Esophagus squamous epithelium (tissue), 4 donors: ENCODE measurements around the gene UCHL3.

Experiments used
- POLR2A ChIP-seq, 4 donors: fragments of 450-650 bp; IDR thresholded peaks; one replicate each; pipeline ENCODE4 v1.6.1; 2017; ENCODE audit warnings: antibody characterized with exemption in 4 of 4, mild to moderate bottlenecking in 4 of 4, moderate library complexity in 3 of 4
- TF ChIP-seq, protein P1 (sequence below), 6 experiments: fragments of 450-650 bp in 4 of 6; fragments of 200-600 bp in 2 of 6; sonication (generic) in 2 of 6; IDR thresholded peaks; one replicate each; pipeline ENCODE4 v1.5.1; 2016 to 2019; ENCODE audit warnings: antibody characterized with exemption in 6 of 6, mild to moderate bottlenecking in 4 of 6, moderate library complexity in 4 of 6

DNA sequence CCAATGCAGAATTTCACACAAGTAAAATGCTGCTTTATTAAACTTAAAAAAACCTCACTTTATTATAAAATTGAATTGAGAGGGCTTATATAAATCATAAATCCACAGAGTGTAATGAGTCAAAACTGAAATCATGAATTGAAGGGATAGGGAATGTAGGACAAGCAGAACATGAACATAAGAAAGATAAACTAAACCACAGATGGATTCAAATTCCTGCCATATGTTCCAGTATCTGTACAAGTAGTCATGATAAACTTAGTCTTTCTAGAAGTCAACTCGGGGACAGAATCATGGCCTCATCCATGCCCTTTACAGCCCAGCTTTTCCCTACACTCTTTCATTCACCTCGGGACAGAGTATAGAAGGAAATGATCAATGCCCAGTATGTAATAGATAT lies 103.1 kb downstream of the UCHL3 start:
- no peak for TF ChIP-seq POLR2A (IDR thresholded peaks at IDR 0.05)
- TF ChIP-seq, protein P1, sequence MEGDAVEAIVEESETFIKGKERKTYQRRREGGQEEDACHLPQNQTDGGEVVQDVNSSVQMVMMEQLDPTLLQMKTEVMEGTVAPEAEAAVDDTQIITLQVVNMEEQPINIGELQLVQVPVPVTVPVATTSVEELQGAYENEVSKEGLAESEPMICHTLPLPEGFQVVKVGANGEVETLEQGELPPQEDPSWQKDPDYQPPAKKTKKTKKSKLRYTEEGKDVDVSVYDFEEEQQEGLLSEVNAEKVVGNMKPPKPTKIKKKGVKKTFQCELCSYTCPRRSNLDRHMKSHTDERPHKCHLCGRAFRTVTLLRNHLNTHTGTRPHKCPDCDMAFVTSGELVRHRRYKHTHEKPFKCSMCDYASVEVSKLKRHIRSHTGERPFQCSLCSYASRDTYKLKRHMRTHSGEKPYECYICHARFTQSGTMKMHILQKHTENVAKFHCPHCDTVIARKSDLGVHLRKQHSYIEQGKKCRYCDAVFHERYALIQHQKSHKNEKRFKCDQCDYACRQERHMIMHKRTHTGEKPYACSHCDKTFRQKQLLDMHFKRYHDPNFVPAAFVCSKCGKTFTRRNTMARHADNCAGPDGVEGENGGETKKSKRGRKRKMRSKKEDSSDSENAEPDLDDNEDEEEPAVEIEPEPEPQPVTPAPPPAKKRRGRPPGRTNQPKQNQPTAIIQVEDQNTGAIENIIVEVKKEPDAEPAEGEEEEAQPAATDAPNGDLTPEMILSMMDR (IDR thresholded peaks at IDR 0.05) = no peak
